CD8-positive, alpha-beta memory T cell (primary cell): Measurements from ENCODE around the gene PCDHA10. TPM values are rescaled to one million over a fixed set of nuclear protein-coding genes. Genes with fewer than 3 reads are reported as not detected.

ENCODE experiments used
- polyA plus RNA-seq: library from polyadenylated mRNA; unstranded; fragments of 300-500 nt; fragmentation: Illumina TruSeq; gene quantifications from one replicate; pipeline ENCODE4 v1.2.3, GENCODE V29; 2021
- total RNA-seq, 2 experiments: library from RNA; stranded (reverse); gene quantifications; one replicate each; pipeline ENCODE4 v1.2.3, GENCODE V29; 2021

Gene PCDHA10
- total and polyA plus RNA-seq, 3 experiments from 2014 or later = not detected

Other genes with a start within 250 kb of the PCDHA10 start
- 1 to 10 TPM; 3.1 to 3.3 TPM for gene CD14, start 222.7 kb upstream of the PCDHA10 start, total RNA-seq
- gene CD14, start 222.7 kb upstream of the PCDHA10 start, polyA plus RNA-seq = 0.43 TPM
- 10 to 100 TPM; 23.9 to 24.4 TPM for gene TMCO6, start 216.4 kb upstream of the PCDHA10 start, total RNA-seq
- 15.4 TPM for gene TMCO6, start 216.4 kb upstream of the PCDHA10 start, polyA plus RNA-seq
- gene NDUFA2, start 208.3 kb upstream of the PCDHA10 start, total RNA-seq = 10 to 100 TPM; 77.5 to 81.7 TPM
- 146 TPM for gene NDUFA2, start 208.3 kb upstream of the PCDHA10 start, polyA plus RNA-seq
- 100 to 1,000 TPM in 1 of 2 experiments, 10 to 100 TPM in 1; 96.3 to 104 TPM for gene IK, start 208.1 kb upstream of the PCDHA10 start, total RNA-seq
- 193 TPM for gene IK, start 208.1 kb upstream of the PCDHA10 start, polyA plus RNA-seq
- 10 to 100 TPM; 40.1 to 40.7 TPM for gene WDR55, start 191.0 kb upstream of the PCDHA10 start, total RNA-seq
- 17.3 TPM for gene WDR55, start 191.0 kb upstream of the PCDHA10 start, polyA plus RNA-seq
- gene DND1, start 182.3 kb upstream of the PCDHA10 start, total RNA-seq = 1 to 10 TPM; 2.3 to 2.9 TPM
- not detected for gene DND1, start 182.3 kb upstream of the PCDHA10 start, polyA plus RNA-seq
- gene HARS1, start 164.5 kb upstream of the PCDHA10 start, total RNA-seq = 100 to 1,000 TPM in 1 of 2 experiments, 10 to 100 TPM in 1; 97.4 to 104 TPM
- 63.6 TPM for gene HARS1, start 164.5 kb upstream of the PCDHA10 start, polyA plus RNA-seq
- 10 to 100 TPM; 26.4 to 29.4 TPM for gene HARS2, start 164.4 kb upstream of the PCDHA10 start, total RNA-seq
- gene HARS2, start 164.4 kb upstream of the PCDHA10 start, polyA plus RNA-seq = 21.0 TPM
- 10 to 100 TPM; 71.2 to 75.2 TPM for gene ZMAT2, start 155.4 kb upstream of the PCDHA10 start, total RNA-seq
- gene ZMAT2, start 155.4 kb upstream of the PCDHA10 start, polyA plus RNA-seq = 81.7 TPM
- not detected for gene PCDHA1, start 69.8 kb upstream of the PCDHA10 start, total RNA-seq
- gene PCDHA1, start 69.8 kb upstream of the PCDHA10 start, polyA plus RNA-seq = not detected
- gene PCDHA2, start 61.0 kb upstream of the PCDHA10 start, total RNA-seq = not detected
- not detected for gene PCDHA2, start 61.0 kb upstream of the PCDHA10 start, polyA plus RNA-seq
- gene PCDHA3, start 54.8 kb upstream of the PCDHA10 start, total RNA-seq = not detected
- not detected for gene PCDHA3, start 54.8 kb upstream of the PCDHA10 start, polyA plus RNA-seq
- not detected for gene PCDHA4, start 48.8 kb upstream of the PCDHA10 start, total RNA-seq
- not detected for gene PCDHA4, start 48.8 kb upstream of the PCDHA10 start, polyA plus RNA-seq
- gene PCDHA5, start 34.3 kb upstream of the PCDHA10 start, total RNA-seq = not detected
- not detected for gene PCDHA5, start 34.3 kb upstream of the PCDHA10 start, polyA plus RNA-seq
- gene PCDHA6, start 27.9 kb upstream of the PCDHA10 start, total RNA-seq = not detected
- not detected for gene PCDHA6, start 27.9 kb upstream of the PCDHA10 start, polyA plus RNA-seq
- not detected for gene PCDHA7, start 21.6 kb upstream of the PCDHA10 start, total RNA-seq
- gene PCDHA7, start 21.6 kb upstream of the PCDHA10 start, polyA plus RNA-seq = not detected
- not detected for gene PCDHA8, start 14.7 kb upstream of the PCDHA10 start, total RNA-seq
- not detected for gene PCDHA8, start 14.7 kb upstream of the PCDHA10 start, polyA plus RNA-seq
- not detected for gene PCDHA9, start 7.5 kb upstream of the PCDHA10 start, total RNA-seq
- not detected for gene PCDHA9, start 7.5 kb upstream of the PCDHA10 start, polyA plus RNA-seq
- not detected for gene PCDHA11, start 13.1 kb downstream of the PCDHA10 start, total RNA-seq
- gene PCDHA11, start 13.1 kb downstream of the PCDHA10 start, polyA plus RNA-seq = not detected
- gene PCDHA12, start 19.4 kb downstream of the PCDHA10 start, total RNA-seq = not detected
- not detected for gene PCDHA12, start 19.4 kb downstream of the PCDHA10 start, polyA plus RNA-seq
- not detected for gene PCDHA13, start 26.2 kb downstream of the PCDHA10 start, total RNA-seq
- not detected for gene PCDHA13, start 26.2 kb downstream of the PCDHA10 start, polyA plus RNA-seq
- not detected for gene PCDHAC1, start 70.4 kb downstream of the PCDHA10 start, total RNA-seq
- not detected for gene PCDHAC1, start 70.4 kb downstream of the PCDHA10 start, polyA plus RNA-seq
- gene PCDHAC2, start 110.6 kb downstream of the PCDHA10 start, total RNA-seq = not detected
- gene PCDHAC2, start 110.6 kb downstream of the PCDHA10 start, polyA plus RNA-seq = not detected
- gene PCDHB1, start 195.5 kb downstream of the PCDHA10 start, total RNA-seq = not detected
- gene PCDHB1, start 195.5 kb downstream of the PCDHA10 start, polyA plus RNA-seq = not detected
- gene PCDHB2, start 238.7 kb downstream of the PCDHA10 start, total RNA-seq = not detected
- gene PCDHB2, start 238.7 kb downstream of the PCDHA10 start, polyA plus RNA-seq = not detected
- not detected for gene PCDHB3, start 244.6 kb downstream of the PCDHA10 start, total RNA-seq
- gene PCDHB3, start 244.6 kb downstream of the PCDHA10 start, polyA plus RNA-seq = not detected